ENCODE measurements around the gene IL15RA.
"Not testable (repeated sequence)": the region's sequence is repeated elsewhere in the genome, so short reads cannot be mapped to it uniquely, and the experiment has no call there.

The IL15RA gene

DNA sequence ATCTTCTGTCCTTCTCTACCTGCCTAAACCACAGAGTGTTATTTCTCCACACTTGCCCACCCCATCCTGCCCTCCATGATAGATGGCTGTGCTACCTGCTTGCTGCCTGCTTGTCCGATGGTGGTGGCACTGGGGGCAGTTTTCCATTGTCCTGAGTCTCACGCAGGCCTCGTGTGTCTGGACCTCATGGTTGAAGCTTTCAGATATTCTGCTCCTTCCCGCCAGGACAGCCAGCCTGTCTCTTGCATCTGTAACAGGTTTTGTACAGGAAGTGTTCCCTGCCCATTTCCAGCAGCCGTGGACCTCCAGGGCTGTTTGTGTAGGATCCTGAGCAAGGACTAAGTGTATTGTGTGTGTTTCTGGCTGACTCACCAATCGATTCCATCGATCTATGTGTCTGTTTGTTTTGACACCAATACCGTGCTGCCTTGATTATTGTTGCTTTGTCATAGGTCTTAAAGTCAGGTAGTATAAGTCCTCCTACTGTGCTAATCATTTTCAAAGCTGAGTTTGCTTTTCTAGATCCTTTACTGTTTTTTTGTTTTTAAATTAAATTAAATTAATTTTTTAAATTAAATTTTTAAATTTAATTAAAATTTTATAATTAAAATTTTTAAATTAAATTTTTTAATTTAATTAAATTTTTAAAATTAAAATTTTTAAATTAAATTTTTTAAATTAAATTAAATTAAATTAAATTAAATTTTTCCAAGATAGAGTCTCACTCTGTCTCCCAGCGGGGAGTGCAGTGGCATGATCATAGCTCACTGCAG is 8.5 kb downstream of the IL15RA start:
- no peak for DNase-seq

- no peak for DNase-seq
Observed at GRCh38 chr10:5968037-5968680, 9.2 kb downstream of the IL15RA start.

DNA sequence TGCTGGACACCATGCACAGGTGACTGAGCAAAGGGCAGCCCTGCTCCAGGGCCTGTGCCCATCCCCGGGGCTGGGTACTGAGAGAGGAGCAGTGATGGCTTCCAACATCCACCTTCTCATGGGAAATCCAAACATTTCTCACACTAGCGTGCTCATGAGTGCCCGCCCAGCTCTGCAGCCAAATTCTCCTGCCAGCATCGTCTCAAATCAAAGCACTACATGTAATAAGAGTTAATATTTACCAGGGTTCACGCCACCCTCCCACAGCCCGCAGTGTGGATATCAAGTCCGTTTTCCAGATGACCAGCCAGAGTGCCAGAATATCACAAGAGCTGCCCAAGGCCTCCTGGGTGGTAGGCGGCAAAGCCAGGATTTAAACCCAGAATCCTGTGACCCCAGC is 12.1 kb downstream of the IL15RA start:
- no peak for DNase-seq

GRCh38 chr10:5964736-5965135 is 12.6 kb downstream of the IL15RA start:
- no peak for DNase-seq

DNA sequence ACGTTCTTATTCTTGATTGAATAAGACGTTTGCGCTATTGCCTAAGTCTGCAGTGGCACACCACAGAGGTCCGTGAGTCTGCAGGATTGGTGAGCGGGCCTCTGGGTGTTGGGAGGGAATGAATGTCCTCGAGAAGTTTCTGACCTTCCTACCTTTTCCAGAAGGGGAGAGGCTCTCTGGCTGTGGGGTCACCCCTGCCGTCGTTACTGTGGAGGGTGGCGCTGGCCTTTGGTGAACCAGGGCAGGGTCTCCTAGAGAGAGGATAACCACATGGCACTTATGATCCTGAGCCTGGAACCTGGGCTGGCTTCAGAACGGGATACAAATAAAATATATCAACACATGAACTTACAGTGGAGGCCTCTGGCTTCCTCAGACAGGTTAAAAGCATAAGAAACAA is 13.8 kb downstream of the IL15RA start:
- DNase-seq: no peak

- no peak for DNase-seq
Observed at GRCh38 chr10:5963071-5963470, 14.3 kb downstream of the IL15RA start.

DNA sequence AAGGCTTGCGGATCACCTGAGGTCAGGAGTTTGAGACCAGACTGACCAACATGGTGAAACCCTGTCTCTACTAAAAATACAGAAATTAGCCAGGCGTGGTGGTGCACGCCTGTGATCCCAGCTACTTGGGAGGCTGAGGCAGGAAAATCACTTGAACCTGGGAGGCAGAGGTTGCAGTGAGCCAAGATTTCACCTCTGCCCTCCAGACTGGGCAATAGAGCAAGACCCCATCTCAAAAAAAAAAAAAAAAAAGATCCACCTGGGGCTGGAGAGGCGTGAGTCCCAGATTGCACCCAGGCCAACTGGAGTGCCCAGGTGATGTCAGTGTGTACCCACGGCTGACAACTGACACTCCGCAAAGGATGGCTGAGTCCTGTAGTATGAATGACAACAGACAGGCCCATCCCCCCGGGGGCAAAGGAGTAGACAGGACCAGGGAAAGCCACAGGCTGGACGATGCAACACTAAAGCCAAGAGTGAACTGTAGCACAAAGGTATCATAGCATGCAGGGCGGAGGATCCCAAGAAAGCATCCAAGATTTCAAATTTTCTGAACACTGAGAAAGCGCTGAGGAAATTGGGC is 14.9 kb downstream of the IL15RA start:
- DNase-seq: not testable (repeated sequence)

- DNase-seq: no peak
Observed at GRCh38 chr10:5961405-5962100, 15.8 kb downstream of the IL15RA start.

GRCh38 chr10:5960973-5961275 is 16.4 kb downstream of the IL15RA start:
- DNase-seq: not testable (repeated sequence)

DNA sequence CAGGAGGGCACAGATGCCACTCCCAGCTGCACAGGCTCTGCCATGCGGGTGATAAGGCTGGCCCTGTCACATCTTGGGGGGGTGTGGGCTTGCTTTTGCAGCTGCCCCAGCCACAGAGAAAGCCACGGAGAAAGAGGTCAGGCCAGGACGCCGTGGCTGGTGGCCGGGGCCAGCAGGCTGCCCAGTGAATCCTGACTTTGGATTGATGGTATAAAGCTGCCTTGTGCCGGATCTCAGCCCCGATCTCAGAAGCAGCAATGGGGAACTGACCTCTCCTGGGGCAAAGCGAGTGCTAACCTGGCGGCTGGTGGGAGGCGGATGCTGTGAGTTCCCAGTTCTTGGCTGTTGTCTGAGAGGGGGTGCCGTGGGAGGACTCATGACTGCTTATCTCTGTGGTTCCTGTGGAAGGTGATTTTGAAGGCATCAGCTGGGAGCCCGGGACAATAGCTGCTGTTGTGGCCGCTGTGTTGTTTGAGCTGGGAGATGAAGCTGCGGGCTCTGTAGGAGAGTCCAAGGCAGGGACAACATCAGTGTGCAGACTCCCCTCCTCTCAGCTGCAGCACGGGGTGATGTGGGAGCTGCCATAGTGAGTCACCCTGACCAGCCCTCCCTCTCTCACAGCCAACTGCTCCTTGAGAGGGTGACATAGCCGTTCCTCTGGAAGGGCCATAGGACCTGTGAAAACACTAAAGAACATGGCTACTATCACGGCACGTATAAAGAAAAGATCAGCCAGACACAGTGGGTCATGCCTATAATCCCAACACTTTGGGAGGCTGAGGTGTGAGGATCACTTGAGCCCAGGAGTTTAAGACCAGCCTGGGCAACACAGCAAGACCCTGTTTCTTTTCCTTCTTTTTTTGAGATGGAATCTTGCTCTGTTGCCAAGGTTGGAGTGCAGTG is 17.0 kb downstream of the IL15RA start:
- DNase-seq: no peak

- no peak for DNase-seq
Observed at GRCh38 chr10:5959581-5960069, 17.7 kb downstream of the IL15RA start.

DNA sequence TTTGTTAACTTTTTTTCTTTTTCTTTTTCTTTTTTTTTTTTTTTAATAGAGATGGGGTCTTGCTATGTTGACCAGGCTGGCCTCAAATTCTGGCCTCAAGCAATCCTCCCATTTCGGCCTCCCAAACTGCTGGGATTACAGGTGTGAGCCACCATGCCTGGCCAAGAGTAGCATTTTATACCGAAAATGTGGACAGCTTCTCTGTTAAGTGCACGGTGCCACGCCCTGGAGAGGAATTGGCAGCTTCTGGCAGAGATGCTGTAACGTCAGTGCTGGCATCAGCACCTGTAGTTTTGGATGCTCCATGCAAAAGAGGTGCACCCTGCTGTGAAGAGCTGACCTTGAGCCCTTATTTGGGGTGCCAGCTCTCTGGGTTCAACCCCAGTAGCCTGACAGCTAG is 18.2 kb downstream of the IL15RA start:
- no peak for DNase-seq

DNA sequence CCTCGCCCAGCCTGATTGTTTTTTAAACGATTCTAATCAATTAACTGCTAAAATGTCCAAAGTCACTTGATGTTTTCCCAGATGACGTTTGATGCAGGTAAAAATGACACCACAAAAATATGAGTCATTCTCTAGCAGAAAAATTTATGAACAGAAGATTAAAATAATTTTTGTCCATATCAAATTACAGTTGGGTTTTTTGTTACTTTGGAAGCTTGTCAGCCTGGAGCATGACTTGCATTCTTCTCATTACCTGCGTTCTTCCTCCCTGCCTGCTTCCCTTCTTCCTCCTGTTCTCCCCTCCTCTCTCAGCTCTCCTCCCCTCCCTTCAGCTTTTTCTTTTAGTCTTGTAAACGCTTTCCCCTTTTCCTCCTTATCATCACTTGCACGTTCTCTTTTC is 18.7 kb downstream of the IL15RA start:
- DNase-seq: no peak

DNA sequence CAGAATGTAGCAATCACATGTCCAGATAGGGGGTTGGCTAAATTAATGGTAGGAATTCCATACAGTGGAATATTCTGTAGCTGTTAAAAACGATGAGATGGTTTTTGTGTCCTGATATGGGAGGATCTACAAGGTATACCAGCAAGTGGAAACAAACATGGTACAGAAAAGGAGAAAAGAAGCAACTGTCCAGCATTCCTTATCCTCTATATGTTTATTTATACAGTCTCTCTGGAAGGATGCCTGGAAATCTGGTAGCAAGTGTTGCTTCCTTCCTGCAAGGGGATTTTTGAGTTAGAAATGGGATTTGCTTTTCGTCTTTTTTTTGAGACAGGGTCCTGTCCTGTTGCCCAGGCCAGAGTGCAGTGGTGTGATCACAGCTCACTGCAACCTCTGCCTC is 19.3 kb downstream of the IL15RA start:
- DNase-seq: no peak

DNA sequence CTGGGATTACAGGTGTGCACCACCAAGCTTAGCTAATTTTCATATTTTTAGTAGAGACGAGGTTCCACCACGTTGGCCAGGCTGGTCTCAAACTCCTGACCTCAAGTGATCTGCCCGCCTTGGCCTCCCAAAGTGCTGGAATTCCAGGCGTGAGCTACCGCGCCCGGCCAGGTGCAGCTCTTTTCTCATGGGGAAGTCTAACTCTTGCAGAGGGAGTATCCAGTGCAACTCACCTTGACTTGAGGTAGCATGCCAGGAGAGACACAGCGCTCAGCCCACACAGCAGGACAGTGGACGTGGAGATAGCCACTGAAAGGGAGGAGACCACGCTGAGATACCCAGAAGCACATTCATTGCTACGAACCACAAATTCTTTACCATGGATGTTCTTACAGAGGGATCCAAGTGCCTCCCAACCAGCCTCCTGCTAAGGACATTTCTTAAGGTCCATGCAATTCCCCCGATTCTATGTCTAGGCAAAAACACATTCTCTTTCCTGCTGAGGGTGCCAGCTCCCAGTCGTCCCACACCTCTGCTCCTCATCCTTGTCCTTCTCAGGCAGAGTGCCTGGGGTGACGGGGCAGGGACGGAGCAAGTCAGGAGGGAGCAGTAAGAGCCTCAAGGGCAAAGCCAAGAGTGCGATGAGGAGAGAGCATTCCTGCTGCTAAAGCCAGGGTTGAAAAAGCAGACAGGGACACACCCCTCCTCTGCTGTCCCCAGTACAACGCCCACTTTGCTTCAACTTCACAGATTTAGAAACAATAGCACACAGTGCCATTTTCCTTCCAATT is 21.0 kb downstream of the IL15RA start:
- no peak for DNase-seq

DNA sequence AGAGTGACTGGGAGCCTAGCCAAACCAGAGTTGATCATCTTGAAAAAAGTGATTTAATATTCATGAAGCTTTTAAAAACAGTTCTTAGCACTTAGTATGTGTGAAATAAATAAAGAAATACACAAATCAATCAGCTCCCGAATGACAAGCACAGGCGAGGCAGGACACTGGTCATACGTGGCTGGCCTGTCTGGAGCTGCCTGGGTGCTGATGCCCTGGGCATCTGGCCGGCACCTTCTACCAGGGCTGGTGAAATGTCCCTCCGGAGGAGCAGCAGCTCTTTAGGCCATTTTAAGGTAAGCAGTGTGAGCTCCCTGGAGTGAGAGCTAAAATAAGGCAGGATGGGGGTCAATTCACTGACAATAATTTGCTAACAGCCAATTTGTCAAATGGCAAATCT is 23.7 kb downstream of the IL15RA start:
- DNase-seq: no peak

- DNase-seq: no peak
Observed at GRCh38 chr10:5952731-5953385, 24.5 kb downstream of the IL15RA start.

GRCh38 chr10:5951721-5952407 is 25.5 kb downstream of the IL15RA start:
- DNase-seq: no peak

GRCh38 chr10:5951167-5951711 is 26.1 kb downstream of the IL15RA start:
- DNase-seq: peak; percentile 75

All from MV-4-11 (cell line).